CD4-positive, alpha-beta T cell treated with Interferon gamma for 1 hour (primary cell): ENCODE measurements around the gene LCN6.
"Not testable (repeated sequence)": the region's sequence is repeated elsewhere in the genome, so short reads cannot be mapped to it uniquely, and the experiment has no call there.

Experiments used
- DNase-seq: peaks from one replicate; pipeline ENCODE4 v3.0.0-alpha.2; 2020

LCN6 gene

GRCh38 chr9:136759001-136759400, 10.7 kb upstream of the LCN6 start:
- no peak for DNase-seq

- no peak for DNase-seq
Observed at GRCh38 chr9:136757751-136758140, 9.4 kb upstream of the LCN6 start.

GRCh38 chr9:136757328-136757727, 9.0 kb upstream of the LCN6 start:
- DNase-seq = no peak

- no peak for DNase-seq
Observed at GRCh38 chr9:136756836-136757235, 8.5 kb upstream of the LCN6 start.

GRCh38 chr9:136756134-136756438, 7.8 kb upstream of the LCN6 start:
- no peak for DNase-seq

GRCh38 chr9:136755302-136756133, 7.2 kb upstream of the LCN6 start:
- DNase-seq = not testable (repeated sequence)

- DNase-seq = no peak
Observed at GRCh38 chr9:136754626-136755301, 6.4 kb upstream of the LCN6 start.

- DNase-seq = peak; percentile 49
Observed at GRCh38 chr9:136754059-136754572, 5.8 kb upstream of the LCN6 start.

- DNase-seq = no peak
Observed at GRCh38 chr9:136753371-136754058, 5.2 kb upstream of the LCN6 start.

- DNase-seq = no peak
Observed at GRCh38 chr9:136751814-136752213, 3.5 kb upstream of the LCN6 start.

GRCh38 chr9:136751244-136751643, 2.9 kb upstream of the LCN6 start:
- no peak for DNase-seq

GRCh38 chr9:136750526-136750925, 2.2 kb upstream of the LCN6 start:
- no peak for DNase-seq

- DNase-seq = no peak
Observed at GRCh38 chr9:136748666-136749611, 614 bp upstream of the LCN6 start.

GRCh38 chr9:136747161-136748060, 914 bp downstream of the LCN6 start:
- no peak for DNase-seq

GRCh38 chr9:136746621-136747020, 1.7 kb downstream of the LCN6 start:
- DNase-seq = no peak

- DNase-seq = no peak
Observed at GRCh38 chr9:136746155-136746490, 2.2 kb downstream of the LCN6 start.

GRCh38 chr9:136745389-136746154, 2.8 kb downstream of the LCN6 start:
- DNase-seq = no peak

- DNase-seq = no peak
Observed at GRCh38 chr9:136744773-136745172, 3.6 kb downstream of the LCN6 start.

- DNase-seq = no peak
Observed at GRCh38 chr9:136743639-136744211, 4.6 kb downstream of the LCN6 start.

GRCh38 chr9:136742591-136743391, 5.5 kb downstream of the LCN6 start, which contains the start of gene LCN10:
LCN10 (minus strand) TSS chr9:136742940; CDS start chr9:136742903, 37 bp downstream.
- no peak for DNase-seq
